ENCODE measurements around the gene BEND2.
A peak's percentile ranks its signal among the peaks of the same experiment; 100 is the strongest.
"Not testable (repeated sequence)": the region's sequence is repeated elsewhere in the genome, so short reads cannot be mapped to it uniquely, and the experiment has no call there.

BEND2 gene

DNA sequence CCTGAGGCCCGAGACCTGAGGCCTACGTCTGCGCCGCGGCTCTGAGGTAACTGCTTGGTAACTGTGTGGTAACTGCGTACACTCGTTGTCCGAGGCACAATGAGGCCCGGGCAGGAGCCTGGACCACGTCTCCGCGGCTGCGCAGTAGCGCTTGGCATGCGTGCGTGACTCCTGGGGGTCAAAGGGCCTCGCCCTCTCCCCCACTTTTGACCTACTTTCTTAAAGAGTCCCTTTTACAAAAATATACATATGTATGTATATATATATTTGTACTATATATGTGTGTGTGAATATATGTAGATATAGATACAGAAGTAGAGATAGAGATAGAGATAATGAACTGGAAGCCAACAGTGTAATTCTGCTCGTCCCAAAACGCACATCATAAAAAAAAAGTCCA is at the start of gene BEND2:
Gene BEND2 (minus strand): TSS at position 101 of the 400 bp plus-strand sequence. CDS start 136 bp downstream, outside the sequence.
- DNase-seq: no peak

DNA sequence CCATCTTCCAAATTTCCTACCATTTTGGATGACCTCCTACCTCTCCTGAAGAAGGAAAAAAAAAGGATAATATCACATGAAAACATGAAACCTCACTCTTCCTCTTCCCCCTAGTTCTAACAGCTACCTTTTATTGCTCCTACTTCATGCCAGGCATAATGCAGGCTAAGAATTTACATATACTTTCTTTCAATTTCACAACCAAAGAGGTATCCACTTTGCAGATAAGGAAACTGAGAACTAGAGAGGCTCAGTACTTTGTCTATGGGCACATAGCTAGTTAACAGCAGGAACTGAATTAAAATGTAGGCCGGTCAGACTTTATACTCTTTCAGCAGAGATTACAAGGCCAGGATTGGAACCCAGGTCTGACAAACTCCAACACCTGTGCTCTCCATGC is 34.4 kb upstream of the BEND2 start:
- DNase-seq: no peak

DNA sequence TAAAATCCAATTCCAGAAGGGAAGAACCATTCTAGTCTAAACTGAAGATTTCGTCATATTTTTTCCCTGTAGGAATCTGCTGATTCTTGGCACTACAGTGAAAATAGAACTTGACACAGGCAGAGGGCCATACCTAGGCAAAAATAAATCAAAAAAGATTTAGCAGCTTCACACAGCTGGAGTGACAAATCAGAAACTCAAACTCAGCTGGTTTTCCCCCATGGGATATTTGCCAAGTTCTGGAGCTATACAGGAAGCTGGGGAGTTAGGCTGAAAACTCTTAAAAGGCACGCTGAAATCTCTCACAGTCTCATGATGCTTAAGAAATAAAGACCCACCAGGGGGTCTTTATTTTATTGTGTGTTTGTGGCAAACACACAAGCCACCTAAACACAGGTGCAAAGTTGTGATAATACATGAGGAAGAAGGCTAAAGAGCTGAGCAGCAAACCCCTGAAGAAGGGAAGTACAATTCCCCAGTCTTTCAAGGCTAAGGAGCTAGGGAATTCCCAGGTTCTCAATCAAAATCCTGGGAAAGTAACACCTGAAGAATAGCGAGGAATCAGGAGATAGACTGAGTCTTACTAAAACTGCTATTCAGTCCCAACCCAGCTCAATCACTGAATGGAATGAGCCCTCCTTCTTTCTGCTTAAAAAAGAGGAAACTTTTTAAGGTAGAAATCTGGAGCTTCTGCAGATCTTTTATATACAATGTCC is 32.1 kb upstream of the BEND2 start:
- DNase-seq: peak; percentile 11

DNA sequence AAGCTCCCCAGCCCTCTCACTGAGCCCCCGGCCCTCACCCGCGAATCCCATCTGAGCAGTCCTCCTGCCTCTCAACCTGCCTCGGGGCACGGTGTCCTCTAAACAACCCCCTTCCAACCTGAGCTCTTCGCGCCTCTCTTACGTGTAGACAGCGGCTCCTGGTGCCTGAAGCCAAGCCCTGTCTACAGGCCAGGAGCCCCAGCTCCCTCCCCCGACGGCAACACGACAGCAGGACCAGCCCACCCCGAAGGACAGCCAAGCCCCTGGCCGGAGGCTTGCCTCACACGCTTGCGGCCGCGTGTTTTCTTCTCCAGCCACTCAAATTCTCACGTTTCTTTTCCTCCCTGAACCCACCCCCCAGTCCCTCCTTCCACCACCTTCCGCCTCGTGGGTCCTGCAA is 9.0 kb upstream of the BEND2 start:
- DNase-seq: not testable (repeated sequence)

DNA sequence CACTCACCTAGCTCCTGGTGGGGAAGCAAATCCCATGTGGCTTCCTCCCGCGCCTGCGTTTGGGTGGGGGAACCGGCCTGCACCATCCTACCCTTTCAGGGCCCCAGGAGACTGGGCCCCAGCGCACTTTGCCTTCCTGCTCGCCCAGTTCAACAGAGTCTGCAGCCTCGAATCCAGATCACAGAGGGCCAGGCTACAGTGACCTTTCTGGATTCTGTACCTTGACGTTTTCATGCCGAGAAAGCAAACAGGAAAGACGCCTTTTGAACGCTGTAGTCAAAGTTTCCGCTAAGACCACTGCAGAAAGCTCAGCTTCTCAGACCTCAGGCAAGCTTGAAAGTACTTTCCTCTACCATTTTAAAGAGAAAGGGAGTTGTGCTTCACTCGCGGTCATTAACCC is 7.4 kb upstream of the BEND2 start:
- DNase-seq: no peak

DNA sequence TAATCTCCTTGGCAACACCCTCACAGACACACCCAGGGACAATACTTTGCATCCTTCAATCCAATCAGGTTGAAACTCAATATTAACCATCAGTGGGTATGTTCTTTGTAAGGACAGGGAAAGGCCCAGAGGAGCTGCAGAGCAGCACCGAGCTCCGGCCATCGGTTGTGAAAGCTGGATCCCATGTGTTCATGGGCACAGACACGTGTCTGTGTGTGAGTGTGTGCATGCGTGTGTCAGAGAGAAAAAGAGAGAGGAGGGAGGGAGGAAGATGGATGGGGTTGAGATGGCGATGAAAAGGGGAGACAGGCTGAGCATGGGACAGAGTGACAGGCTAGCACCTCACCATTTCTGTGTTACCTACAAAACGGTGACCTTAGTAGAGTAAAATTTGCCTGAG is 6.8 kb upstream of the BEND2 start:
- no peak for DNase-seq

DNA sequence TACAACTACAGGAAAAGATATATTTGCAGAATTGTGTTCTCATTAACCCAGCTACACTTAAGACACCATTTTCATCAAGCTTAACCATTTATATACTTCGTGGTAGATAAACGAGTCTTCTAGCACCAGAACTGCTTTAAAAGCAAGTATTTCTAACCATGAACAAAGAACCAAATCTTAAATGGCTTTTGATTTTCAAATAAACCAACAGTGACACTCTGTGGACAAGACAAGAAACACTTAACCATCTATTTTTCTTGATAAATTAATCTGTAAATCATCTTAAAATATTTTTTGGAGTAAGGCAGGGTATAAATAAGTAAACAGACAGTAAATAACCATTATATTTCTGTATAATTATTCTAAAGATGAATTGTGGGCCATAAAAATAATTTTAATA is 10.2 kb downstream of the BEND2 start:
- peak; percentile 28 for DNase-seq

DNA sequence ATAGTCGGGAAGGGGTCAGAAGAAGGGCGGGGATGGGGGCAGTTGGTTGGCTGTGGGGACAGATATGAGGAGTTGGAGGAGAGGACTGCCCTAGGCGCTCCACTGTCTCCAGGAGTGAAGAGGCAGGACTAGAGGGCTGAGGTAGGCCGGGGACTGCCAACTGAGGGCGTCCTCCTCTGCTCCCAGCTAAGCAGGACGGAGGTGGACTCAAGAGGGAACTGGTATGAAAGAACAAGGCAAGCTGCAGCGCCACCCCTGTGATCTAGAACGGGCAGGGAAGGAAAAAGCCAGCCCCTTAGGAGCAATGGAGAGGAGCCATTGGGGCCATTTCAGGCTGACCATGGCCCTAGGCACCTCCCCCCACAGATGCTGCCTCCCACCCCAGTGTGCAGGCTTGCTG is 14.0 kb downstream of the BEND2 start:
- no peak for DNase-seq

DNA sequence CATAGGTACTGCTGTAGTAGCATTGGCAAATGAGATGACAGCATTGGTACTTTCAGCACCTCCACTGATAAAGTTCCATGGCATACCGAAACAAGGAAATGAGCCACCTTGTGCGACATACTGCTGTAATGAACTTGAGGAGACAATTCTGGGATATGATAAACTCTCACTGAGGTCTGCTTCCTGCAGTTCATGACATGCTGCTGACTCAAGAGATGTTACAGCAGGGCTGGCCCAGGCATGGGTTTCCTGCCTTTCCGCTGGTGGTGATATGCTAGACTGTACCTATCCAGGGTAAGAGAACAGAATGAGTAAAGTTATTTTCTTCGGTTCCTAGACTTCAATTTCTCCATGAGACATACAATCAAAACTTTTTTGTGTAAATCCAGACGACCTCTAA is 17.1 kb downstream of the BEND2 start:
- DNase-seq: no peak

DNA sequence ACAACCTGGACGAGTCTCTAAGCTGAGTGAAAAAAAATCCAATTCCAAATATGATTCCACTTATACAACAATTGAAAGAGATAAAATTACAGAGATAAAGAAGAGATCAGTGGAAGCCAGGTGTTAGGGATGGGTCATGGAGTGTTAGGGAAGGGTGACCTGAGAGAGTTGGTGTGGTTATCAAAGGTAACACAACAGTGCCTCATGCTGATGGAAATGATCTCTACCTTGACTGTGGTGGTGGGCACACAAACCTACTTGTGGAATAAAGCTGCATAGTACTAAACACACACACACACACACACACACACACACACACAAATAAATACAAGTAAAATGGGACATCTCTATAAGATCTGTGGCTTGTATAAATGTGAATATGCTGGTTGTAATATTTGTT is 26.0 kb downstream of the BEND2 start:
- peak; percentile 55 for DNase-seq

DNA sequence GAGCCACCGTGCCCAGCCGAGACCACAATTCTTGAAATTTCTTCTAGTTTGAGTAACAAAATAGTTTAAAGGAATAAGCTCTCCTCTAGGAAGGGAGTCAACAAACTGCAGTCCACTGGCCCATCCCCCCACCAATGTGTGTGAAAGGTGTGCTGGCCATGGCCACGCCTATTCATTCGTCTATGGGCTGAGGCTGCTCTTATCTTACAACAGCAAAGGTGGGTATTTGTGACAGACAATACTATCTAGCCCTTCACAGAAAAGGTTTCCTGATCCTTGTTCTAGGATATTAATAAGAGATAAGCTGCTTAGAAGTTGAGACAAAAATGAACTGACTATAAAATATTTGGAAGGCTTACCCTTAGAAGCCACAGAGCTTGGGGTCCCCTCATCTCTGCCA is 41.2 kb downstream of the BEND2 start:
- no peak for DNase-seq

DNA sequence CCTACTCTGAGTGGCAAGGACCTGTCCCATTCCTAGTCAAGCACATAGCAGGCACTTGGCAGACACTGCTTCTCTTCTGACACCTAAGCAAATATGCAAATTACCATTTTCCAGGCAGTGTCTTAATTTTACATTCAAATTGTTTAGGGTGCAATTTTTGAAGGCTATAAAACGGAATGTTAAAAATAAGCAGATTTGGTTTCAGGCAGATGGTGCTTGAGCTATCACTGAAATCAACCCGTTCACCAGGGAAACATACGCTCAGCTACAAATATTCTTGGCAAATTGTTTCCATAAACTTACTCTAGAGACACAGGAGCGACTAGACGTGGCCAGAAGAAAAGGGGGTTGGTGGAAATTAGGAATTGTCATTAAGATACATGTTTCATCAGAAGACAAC is 45.7 kb downstream of the BEND2 start:
- DNase-seq: no peak

DNA sequence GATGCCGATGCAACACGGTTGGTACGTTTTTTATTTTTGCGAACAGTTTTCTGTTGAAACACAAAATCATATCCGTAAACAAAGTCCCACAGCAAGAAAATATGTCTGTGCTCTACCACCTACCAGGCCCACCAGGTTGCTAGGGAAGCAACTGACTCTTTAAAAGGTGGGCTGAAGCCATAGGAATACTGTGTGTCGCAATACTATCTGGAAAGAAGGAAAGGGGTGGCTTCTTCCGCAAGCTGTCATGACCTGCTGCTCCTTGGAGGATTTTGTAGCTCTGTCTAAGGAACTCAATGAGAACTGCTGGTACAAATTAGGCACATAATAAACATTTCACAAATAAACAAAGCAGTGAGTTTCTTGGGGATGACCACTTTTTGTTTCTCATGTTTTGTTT is 46.5 kb downstream of the BEND2 start:
- no peak for DNase-seq

DNA sequence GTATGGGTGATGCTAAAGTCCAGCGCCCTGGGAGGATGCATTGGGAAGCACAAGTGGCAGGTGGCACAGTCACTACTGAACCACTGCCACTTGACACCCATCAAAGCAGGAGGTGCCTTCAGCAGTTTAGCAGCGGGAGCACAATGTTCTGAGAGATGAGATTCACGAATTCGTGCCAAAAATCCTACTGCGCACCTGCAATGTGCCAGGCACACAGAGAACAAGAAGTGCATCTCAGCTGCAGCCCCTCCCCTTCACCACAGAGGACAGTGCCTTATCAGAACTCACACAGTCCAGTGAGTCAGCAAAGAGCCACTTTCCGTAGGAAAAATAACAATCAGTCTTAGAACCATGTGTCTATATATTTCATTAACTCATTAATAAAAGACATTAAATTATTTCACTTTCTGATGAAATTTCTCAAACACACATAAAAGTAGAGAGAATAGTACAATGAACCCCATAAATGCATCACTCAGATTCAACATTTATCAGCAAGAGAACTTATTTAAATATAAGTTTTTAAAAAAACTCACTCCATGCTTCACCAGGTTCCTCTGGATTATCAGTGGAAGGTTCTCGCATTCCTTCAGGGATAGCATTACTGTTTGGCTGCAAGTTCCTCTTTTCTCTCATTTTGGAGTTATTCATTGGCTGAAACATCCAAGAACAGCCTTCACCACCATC is 47.0 kb downstream of the BEND2 start:
- DNase-seq: peak; percentile 9

DNA sequence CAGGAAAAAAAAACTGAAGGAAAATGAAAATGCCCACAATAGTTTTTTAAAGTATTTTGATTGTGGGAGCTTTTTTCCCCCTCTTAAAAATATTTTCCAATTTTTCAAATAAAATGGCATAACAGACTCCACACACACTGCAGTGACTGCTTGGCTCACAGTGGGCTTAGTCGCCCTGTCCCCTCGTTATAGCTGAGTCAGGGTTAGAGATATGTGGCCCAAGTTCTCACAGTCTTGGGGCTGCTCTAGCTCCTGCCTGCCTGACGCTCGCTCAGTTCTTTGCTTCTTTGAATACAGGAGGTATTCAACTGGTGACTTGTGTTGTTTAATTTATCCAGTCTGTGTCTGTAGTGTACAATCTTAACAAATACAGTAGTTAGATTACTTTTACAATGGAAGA is 47.7 kb downstream of the BEND2 start:
- no peak for DNase-seq

DNA sequence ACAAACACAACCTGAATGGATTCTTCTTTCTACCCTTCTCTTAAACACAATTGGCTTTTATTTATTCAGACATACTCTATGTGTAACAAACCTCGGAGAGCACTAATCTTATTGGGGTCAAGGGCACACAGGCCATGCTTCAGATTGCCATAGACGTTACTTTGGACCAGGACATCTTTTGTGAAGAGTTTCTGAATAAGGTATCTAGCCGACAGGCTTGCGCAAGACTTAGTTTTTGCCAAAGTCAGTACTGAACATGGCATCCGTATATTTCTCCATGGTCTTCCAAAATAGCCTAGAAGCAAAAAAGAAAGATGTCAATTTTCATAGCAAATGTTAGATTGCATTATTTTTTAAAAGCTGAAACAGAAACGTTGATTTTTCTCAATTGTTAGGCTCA is 49.8 kb downstream of the BEND2 start:
- no peak for DNase-seq

DNA sequence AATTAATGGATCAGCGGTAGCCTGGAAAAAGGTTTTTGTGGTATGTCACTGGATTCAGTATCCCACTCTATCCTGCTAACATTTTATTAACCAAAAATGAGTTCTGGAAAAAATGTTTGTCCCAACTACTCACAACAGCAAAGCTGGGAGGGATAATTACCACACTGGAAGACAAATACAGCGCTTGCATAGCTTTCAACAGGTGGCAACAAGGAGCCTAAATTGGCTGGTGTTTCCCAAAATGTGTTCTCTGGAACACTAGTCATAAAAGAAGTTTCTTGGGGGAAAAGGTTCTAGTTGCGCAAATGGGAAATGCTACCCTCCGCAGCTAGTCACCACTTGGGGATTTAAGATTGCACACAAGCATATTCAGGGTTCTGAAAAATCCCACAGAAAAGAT is 54.6 kb downstream of the BEND2 start:
- no peak for DNase-seq

DNA sequence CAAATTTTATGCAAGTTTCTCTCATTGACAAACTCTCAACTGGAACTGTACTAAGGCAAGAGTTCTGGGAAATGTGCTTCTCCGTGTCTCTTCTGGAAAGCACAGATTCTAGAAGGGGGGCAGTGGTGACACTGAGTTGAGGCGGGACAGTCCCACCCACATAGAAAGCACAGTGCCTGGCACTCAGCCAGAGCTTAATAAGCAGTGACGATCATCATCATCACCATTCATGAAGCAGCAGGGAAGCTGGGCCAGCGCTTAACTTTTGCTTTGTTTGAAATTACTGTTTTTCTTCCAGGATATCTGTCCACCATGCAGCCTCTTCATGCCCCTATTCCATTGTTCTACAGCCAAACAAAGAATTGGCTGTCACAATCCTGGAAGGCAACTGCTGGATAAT is 60.3 kb downstream of the BEND2 start:
- peak; percentile 15 for DNase-seq

DNA sequence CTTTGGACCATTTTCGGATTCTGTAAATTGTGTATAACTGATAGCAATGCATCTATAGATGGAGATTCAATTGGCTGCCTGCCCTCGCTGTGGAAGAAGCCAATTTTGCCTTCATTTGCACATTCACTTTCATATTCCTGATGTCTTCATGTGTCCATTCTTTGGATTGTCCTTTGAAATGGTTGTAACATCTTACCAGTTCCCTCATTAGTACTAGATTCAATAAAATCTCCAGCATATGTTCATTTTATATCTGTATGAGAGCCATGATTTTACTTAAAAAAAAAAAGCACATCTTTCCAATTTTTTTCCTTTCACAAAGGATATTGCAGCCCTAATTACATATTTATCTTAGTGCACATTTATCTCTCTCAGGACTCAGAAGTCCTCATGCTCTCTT is 61.7 kb downstream of the BEND2 start:
- no peak for DNase-seq

DNA sequence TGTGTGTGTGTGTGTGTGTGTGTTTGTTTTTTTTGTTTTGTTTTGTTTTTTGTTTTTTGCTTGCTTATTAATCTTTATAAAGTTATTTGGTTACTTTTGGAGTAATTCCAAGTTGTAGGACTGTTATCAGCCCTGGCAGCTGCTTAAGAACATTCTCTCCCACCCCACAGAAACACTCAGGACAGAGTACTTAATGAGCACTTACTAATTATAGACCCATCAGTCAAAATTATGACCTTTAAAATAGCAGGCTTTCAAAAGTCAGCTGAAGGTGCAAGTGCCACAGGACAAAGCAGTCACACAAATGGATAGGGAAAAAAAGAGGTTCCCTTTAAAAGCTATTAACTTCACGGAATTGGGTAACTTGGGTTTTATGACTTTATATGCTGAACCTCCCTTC is 69.0 kb downstream of the BEND2 start:
- no peak for DNase-seq

DNA sequence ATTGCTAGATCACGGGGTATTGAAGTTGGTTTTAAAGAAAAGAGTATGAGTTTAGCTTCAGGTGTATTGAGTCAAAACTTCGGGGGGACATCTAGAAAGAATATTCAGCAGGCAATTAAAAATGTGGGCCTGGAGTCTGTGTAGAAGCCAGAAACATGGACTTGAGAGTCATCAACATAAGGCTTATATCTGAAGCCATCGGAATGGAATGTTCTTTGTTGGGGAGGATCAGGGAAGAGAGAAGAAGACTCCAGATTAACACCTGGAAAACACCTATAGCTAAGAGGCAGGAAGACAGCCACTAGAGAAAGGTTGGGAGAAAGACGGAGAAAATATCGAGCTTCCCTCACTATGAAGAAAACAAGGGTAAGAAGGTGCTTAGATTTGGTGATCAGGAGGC is 69.5 kb downstream of the BEND2 start:
- DNase-seq: no peak

DNA sequence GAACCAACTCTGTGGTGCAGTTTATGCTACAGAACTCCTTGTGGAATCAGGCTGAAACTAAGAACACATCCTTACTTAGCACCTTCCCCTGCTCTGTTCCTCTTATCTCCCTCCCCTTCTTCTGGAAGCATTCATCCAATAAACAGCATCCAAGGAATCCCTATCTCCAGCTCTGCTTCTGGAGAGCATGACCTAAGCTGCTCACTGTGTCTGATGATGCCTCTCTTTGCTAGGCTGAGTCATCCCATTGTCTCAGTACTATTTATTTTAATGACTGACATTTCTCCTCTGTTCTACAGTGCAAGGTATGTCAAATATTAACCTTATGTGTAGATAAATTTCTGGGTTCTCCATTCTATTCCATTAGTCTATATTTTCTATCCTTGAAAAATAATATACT is 71.2 kb downstream of the BEND2 start:
- peak; percentile 59 for DNase-seq

DNA sequence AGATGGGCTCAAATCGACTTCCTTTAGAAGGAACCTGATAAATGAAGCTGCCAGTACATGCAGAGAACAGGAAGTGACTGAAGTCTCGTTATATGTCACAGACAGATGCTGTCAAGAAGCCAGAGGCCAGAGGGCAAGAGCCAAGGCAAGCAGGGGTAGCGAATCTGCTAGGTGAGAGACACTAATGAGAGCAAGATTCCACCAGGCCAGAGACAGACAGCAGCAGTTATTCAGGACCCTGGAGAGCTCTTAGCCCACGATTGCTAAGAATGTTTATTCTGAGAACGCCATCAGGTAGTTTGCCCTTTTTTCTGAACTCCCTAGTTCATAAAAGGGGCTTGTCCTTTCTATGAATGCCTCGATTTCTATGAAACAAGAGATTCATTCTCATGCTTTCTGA is 73.7 kb downstream of the BEND2 start:
- no peak for DNase-seq

DNA sequence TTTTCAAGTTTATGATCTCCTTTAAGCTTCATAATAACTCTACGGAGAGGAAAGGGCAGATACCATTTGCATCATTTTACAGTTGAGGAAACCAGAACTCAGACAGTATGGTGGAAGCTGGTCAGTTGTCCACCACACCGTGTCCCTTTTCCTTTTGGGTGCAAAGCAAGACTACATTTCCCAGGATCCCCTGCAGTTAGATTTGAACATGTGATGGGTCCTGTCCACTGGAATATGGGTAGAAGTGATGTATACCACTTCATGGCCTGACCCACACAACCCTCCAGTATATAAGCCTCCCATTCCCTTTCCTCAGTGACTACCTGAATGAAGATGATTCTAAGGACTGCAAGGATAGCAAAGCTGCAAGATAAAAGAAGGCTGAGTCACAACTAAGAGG is 74.7 kb downstream of the BEND2 start:
- no peak for DNase-seq

DNA sequence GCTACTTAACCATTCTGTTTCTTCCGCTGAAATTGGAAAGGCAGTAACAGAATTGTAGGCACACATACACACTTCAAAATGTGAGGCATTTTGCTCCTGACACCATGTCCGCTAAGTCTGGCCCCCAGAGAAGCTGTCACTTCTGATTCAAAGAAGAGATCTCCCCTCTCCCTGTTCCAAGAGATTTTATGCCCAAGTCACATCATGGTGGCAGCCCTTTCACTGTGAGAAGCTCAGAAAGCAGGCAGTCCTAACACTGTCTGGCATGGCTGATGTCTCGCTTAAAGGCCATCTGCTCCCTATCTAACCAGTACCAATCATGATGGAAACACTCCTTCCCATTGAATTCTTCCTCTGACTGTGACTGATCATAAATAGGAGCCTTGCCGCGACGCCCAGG is 83.9 kb downstream of the BEND2 start:
- DNase-seq: no peak

All from NCI-H146 (cell line).